ENCODE results near the gene KLF1. TPM values are rescaled to one million over a fixed set of nuclear protein-coding genes. Genes with fewer than 3 reads are reported as not detected.

KLF1 gene
- total and polyA plus RNA-seq, 10 of the 15 experiments (the other 5 are each of a cell fraction or from before 2014, with no cell fraction given), result 0.04 to 0.38 (median 0.08) TPM; not detected in 3

DNA sequence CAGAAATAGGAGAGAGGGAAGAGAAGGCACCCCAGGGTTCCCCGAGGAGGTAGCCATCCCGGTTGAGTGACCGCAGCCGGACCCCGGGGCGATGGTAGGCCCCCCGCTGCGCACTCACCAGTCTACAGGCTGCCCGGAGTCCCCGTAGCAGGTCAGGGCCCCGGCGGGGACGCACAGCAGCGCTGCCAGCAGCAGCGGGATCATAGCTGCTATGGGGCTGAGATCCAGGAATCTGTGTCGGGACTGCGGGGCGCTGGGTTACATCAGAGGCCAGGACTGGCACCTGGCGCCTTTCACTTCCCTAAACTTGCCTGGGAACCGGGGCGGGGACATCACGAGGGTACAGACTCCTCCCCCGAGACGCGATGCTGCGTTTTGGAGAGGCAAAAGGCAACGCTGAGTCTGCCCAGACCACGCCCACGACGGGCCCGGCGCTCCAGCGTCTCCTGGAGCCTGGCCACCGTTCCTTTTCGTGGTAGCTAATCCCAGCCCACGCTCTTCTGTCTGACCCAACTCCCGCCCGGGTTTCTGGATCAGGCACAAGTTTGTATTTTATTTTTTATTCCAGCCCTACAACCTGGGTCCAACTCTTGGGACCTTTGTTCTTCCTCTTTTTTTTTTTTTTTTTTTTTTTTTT lies 5.7 kb downstream of the KLF1 start, which contains the start of gene DNASE2 (continued):
- 0 out of 2 replicates have a peak, but pooled peaks have one; percentile 39 for TF ChIP-seq TAF1 (IDR thresholded peaks at IDR 0.05; ENCODE audit: borderline replicate concordance, low read depth, low read length)
- no peak for TF ChIP-seq SUZ12 (IDR thresholded peaks at IDR 0.05; ENCODE audit: unreplicated experiment)
- peak; percentile 84 for TF ChIP-seq ZNF384 (IDR thresholded peaks at IDR 0.05; ENCODE audit: borderline replicate concordance, low read depth, low read length)
- TF ChIP-seq TBL1XR1 (IDR thresholded peaks at IDR 0.05; ENCODE audit: low read depth, low read length), result no peak
- TF ChIP-seq RCOR1 (conservative IDR thresholded peaks at IDR 0.05; ENCODE audit: low read depth, low read length), result peak; percentile 55; the same call in 1 of the 2 replicates
- TF ChIP-seq ETV6 (conservative IDR thresholded peaks at IDR 0.05 in 1 of 2, IDR thresholded peaks at IDR 0.05 in 1 of 2; ENCODE audit: borderline replicate concordance in 1 of 2, low read depth in 1 of 2), result no peak
- TF ChIP-seq HDGF (IDR thresholded peaks at IDR 0.05), result peak; percentile 59; the same call in 1 of the 2 replicates
- no peak for TF ChIP-seq EZH2 (IDR thresholded peaks at IDR 0.05; ENCODE audit: borderline replicate concordance, control insufficient read depth, low read depth, low read length)
- peak in 1 of 2 experiments; percentile 59; a peak in 1 of 4 replicates for TF ChIP-seq EP300 (IDR thresholded peaks at IDR 0.05; ENCODE audit: borderline replicate concordance in 1 of 2, control insufficient read depth in 1 of 2, low read depth in 2 of 2, low read length in 2 of 2)
- TF ChIP-seq STAT1 (conservative IDR thresholded peaks at IDR 0.05), result no peak
- TF ChIP-seq SIX5 (IDR thresholded peaks at IDR 0.05; ENCODE audit: low read depth, low read length, severe bottlenecking), result no peak
- TF ChIP-seq KDM1A (IDR thresholded peaks at IDR 0.05; ENCODE audit: borderline replicate concordance), result no peak
- no peak for TF ChIP-seq NFYB (IDR thresholded peaks at IDR 0.05; ENCODE audit: insufficient read depth, low read depth, low read length)
- peak; percentile 78 for TF ChIP-seq NR2F1 (conservative IDR thresholded peaks at IDR 0.05)
- TF ChIP-seq, protein P1, sequence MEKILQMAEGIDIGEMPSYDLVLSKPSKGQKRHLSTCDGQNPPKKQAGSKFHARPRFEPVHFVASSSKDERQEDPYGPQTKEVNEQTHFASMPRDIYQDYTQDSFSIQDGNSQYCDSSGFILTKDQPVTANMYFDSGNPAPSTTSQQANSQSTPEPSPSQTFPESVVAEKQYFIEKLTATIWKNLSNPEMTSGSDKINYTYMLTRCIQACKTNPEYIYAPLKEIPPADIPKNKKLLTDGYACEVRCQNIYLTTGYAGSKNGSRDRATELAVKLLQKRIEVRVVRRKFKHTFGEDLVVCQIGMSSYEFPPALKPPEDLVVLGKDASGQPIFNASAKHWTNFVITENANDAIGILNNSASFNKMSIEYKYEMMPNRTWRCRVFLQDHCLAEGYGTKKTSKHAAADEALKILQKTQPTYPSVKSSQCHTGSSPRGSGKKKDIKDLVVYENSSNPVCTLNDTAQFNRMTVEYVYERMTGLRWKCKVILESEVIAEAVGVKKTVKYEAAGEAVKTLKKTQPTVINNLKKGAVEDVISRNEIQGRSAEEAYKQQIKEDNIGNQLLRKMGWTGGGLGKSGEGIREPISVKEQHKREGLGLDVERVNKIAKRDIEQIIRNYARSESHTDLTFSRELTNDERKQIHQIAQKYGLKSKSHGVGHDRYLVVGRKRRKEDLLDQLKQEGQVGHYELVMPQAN (conservative IDR thresholded peaks at IDR 0.05), result peak; percentile 79
- TF ChIP-seq KAT2A (conservative IDR thresholded peaks at IDR 0.05; ENCODE audit: control insufficient read depth, low read depth, low read length), result no peak
- TF ChIP-seq, protein P2, sequence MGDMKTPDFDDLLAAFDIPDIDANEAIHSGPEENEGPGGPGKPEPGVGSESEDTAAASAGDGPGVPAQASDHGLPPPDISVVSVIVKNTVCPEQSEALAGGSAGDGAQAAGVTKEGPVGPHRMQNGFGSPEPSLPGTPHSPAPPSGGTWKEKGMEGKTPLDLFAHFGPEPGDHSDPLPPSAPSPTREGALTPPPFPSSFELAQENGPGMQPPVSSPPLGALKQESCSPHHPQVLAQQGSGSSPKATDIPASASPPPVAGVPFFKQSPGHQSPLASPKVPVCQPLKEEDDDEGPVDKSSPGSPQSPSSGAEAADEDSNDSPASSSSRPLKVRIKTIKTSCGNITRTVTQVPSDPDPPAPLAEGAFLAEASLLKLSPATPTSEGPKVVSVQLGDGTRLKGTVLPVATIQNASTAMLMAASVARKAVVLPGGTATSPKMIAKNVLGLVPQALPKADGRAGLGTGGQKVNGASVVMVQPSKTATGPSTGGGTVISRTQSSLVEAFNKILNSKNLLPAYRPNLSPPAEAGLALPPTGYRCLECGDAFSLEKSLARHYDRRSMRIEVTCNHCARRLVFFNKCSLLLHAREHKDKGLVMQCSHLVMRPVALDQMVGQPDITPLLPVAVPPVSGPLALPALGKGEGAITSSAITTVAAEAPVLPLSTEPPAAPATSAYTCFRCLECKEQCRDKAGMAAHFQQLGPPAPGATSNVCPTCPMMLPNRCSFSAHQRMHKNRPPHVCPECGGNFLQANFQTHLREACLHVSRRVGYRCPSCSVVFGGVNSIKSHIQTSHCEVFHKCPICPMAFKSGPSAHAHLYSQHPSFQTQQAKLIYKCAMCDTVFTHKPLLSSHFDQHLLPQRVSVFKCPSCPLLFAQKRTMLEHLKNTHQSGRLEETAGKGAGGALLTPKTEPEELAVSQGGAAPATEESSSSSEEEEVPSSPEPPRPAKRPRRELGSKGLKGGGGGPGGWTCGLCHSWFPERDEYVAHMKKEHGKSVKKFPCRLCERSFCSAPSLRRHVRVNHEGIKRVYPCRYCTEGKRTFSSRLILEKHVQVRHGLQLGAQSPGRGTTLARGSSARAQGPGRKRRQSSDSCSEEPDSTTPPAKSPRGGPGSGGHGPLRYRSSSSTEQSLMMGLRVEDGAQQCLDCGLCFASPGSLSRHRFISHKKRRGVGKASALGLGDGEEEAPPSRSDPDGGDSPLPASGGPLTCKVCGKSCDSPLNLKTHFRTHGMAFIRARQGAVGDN (IDR thresholded peaks at IDR 0.05), result no peak
- TF ChIP-seq NFIC (IDR thresholded peaks at IDR 0.05; ENCODE audit: low read depth, low read length), result peak; percentile 29; the same call in 1 of the 2 replicates
- TF ChIP-seq YY1 (IDR thresholded peaks at IDR 0.05; ENCODE audit: low read depth, low read length), result 0 out of 2 replicates have a peak, but pooled peaks have one; percentile 8
- TF ChIP-seq, protein P3, sequence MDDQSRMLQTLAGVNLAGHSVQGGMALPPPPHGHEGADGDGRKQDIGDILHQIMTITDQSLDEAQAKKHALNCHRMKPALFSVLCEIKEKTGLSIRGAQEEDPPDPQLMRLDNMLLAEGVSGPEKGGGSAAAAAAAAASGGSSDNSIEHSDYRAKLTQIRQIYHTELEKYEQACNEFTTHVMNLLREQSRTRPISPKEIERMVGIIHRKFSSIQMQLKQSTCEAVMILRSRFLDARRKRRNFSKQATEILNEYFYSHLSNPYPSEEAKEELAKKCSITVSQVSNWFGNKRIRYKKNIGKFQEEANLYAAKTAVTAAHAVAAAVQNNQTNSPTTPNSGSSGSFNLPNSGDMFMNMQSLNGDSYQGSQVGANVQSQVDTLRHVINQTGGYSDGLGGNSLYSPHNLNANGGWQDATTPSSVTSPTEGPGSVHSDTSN (IDR thresholded peaks at IDR 0.05; ENCODE audit: insufficient replicate concordance, low read depth, low read length), result no peak
- TF ChIP-seq BACH1 (IDR thresholded peaks at IDR 0.05; ENCODE audit: borderline replicate concordance), result peak; percentile 71; the same call in 1 of the 2 replicates
- TF ChIP-seq PAX8 (IDR thresholded peaks at IDR 0.05), result no peak
- no peak for TF ChIP-seq FOXK2 (IDR thresholded peaks at IDR 0.05)
- TF ChIP-seq LARP7 (IDR thresholded peaks at IDR 0.05), result peak; percentile 79
